ENCODE measurements around the gene ANKS4B. TPM values are rescaled to one million over a fixed set of nuclear protein-coding genes. Genes with fewer than 3 reads are reported as not detected.

ANKS4B gene
- total and polyA plus RNA-seq, 2 of the 8 experiments (the other 6 are each of a cell fraction or from before 2014, with no cell fraction given): 0.06 to 0.15 TPM

GRCh38 chr16:21253470-21253869, 20.0 kb downstream of the ANKS4B start:
- DNase-seq (ENCODE audit: low read depth in 1 of 2, low spot score in 2 of 2) (no peak), FAIRE-seq (no peak)
- H2BK15ac ChIP-seq (ENCODE audit: low read length): no peak overlapping the region
- WGBS, 2 experiments (ENCODE audit: extremely low coverage in 1 of 2, insufficient coverage in 1 of 2, insufficient read length in 1 of 2, insufficient replicate concordance in 2 of 2, low coverage in 1 of 2, low lambda C conversion rate in 2 of 2, missing lambda C conversion rate in 1 of 2): 88% methylated on average over 3 of the region's 3 CpGs; no CpG with 5 or more reads in 1 of the 2 experiments
- H2AFZ ChIP-seq (ENCODE audit: low read length): no peak overlapping the region
- CTCF ChIA-PET (ENCODE audit: partially characterized antibody): interaction anchor here (1.0 to 1.6 kb wide), 5 partner anchors 11 to 39 kb away, joined by 3 to 5 read pairs (median 4); no protein-coding TSS in a partner anchor
- H3K9me3 ChIP-seq (ENCODE audit: insufficient read depth in 2 of 2, low read depth in 1 of 2, low read length in 1 of 2): no peaks in the 10 kb centered on the region
- no peak overlapping the region for H3K4me2 ChIP-seq (ENCODE audit: insufficient read depth in 1 of 2, low read depth in 2 of 2, low read length in 2 of 2)
- H3K23me2 ChIP-seq (ENCODE audit: low read depth, low read length): no peaks in the 10 kb centered on the region
- H3K14ac ChIP-seq (ENCODE audit: insufficient read length): no peak overlapping the region
- H2AK5ac ChIP-seq (ENCODE audit: low read depth, low read length): no peak overlapping the region
- POLR2A ChIA-PET (ENCODE audit: partially characterized antibody): interaction anchor here (1.1 kb wide), 1 partner anchor 46 kb away, joined by 3 read pairs; no protein-coding TSS in a partner anchor
- H3K27me3 ChIP-seq (replicated peaks in 1 of 4; ENCODE audit: control insufficient read depth in 3 of 4, extremely low read depth in 1 of 4, insufficient read depth in 3 of 4, low read length in 3 of 4): no peaks in the 10 kb centered on the region
- H3K23ac ChIP-seq (ENCODE audit: insufficient read length): no peak overlapping the region
- no peak overlapping the region for H2BK12ac ChIP-seq (ENCODE audit: low read depth, low read length)
- H3K79me1 ChIP-seq (ENCODE audit: low read depth, low read length): no peaks in the 10 kb centered on the region
- no peak overlapping the region for H4K8ac ChIP-seq (ENCODE audit: extremely low read depth, insufficient read depth, low read length)
- no peak overlapping the region for H4K5ac ChIP-seq (ENCODE audit: insufficient read length, low read depth, low read length)
- no peak overlapping the region for H3K9ac ChIP-seq (replicated peaks in 1 of 4; ENCODE audit: extremely low read depth in 1 of 4, low read depth in 3 of 4, low read length in 3 of 4)
- H3K18ac ChIP-seq (ENCODE audit: extremely low read depth, low read length): no peak overlapping the region
- H3K56ac ChIP-seq (replicated peaks; ENCODE audit: insufficient read length, low read depth, low read length): no peak overlapping the region
- no peaks in the 10 kb centered on the region for H3K4me1 ChIP-seq (replicated peaks in 1 of 4; ENCODE audit: control insufficient read depth in 3 of 4, insufficient read depth in 4 of 4, low read length in 3 of 4)
- no peak overlapping the region for H3K4me3 ChIP-seq (ENCODE audit: extremely low read depth in 1 of 4, insufficient read depth in 2 of 4, low read depth in 3 of 4, low read length in 4 of 4)
- no peaks in the 10 kb centered on the region for H4K20me1 ChIP-seq (replicated peaks in 1 of 2; ENCODE audit: control insufficient read depth in 1 of 2, insufficient read depth in 2 of 2, low read length in 2 of 2)
- H3K36me3 ChIP-seq (ENCODE audit: control insufficient read depth in 2 of 4, insufficient read depth in 4 of 4, low read length in 3 of 4): no peaks in the 10 kb centered on the region
- no peak overlapping the region for H2BK120ac ChIP-seq (replicated peaks; ENCODE audit: low read depth, low read length)
- no peak overlapping the region for H2BK5ac ChIP-seq (ENCODE audit: low read depth, low read length)
- no peak overlapping the region for H4K91ac ChIP-seq (replicated peaks; ENCODE audit: insufficient read length, low read length)
- no peak overlapping the region for H2BK20ac ChIP-seq (ENCODE audit: low read length)
- no peak overlapping the region for H3K27ac ChIP-seq (ENCODE audit: low read depth, low read length)
- H3K4ac ChIP-seq (replicated peaks; ENCODE audit: insufficient read length, low read depth, low read length): no peak overlapping the region
- no peaks in the 10 kb centered on the region for H3K79me2 ChIP-seq (ENCODE audit: control insufficient read depth in 1 of 2, insufficient read depth in 2 of 2, low read length in 2 of 2)
- no peak for TF ChIP-seq POLR2AphosphoS5 (IDR thresholded peaks at IDR 0.05; ENCODE audit: low read depth, low read length)
- no peak for TF ChIP-seq SRF (IDR thresholded peaks at IDR 0.05; ENCODE audit: low read depth, low read length)
- no peak for TF ChIP-seq YY1 (IDR thresholded peaks at IDR 0.05; ENCODE audit: low read depth, low read length)
- TF ChIP-seq RXRA (IDR thresholded peaks at IDR 0.05; ENCODE audit: insufficient read depth, low read depth, low read length): no peak
- TF ChIP-seq USF2 (IDR thresholded peaks at IDR 0.05; ENCODE audit: low read length): no peak
- no peak for TF ChIP-seq KDM5A (IDR thresholded peaks at IDR 0.05; ENCODE audit: low read length)
- no peak for TF ChIP-seq ATF2 (IDR thresholded peaks at IDR 0.05; ENCODE audit: low read length)
- TF ChIP-seq CHD1 (IDR thresholded peaks at IDR 0.05; ENCODE audit: low read depth, low read length): no peak
- no peak for TF ChIP-seq CEBPB (IDR thresholded peaks at IDR 0.05; ENCODE audit: low read depth, low read length)
- no peak for TF ChIP-seq E2F6 (IDR thresholded peaks at IDR 0.05)
- no peak for TF ChIP-seq TAF7 (optimal IDR thresholded peaks at IDR 0.05; ENCODE audit: borderline replicate concordance, low read depth, low read length)

Measured in H1 (cell line).